ENCODE data around the gene ABCB10. TPM values are rescaled to one million over a fixed set of nuclear protein-coding genes. Genes with fewer than 3 reads are reported as not detected.

The ABCB10 gene
- total and polyA plus RNA-seq, 10 donors: 6.9 to 21.9 (median 15.7) TPM

DNA sequence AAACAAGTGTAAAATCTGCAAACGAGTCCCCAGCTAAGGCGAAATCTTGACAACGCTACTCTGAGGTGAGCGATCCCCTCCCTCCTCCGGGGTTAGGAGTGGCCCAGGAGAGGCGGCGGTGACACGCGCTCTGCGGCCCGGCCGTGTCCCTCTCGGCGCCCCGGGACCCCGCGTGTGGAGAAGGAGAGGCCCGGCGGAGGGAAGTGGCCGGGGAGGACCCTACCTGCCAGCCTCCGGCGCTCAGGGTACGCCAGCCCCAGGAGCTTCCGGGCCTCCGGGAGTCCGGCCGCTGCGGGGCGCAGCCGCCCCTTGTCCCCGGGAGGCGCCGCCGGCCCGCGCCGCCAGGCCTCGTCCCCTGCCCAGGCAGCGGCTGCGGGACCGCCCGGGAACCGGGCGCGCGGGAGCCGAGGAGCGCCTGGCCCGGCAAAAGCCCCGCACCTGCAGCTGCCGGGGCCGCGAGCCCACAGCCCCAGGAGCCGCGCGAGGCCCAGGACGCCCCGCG, 543 bp downstream of the ABCB10 start:
- Histone ChIP-seq H3K4me3 (peak overlapping the region; percentile 60 to 99 (median 94)), H3K27ac (peak overlapping the region; percentile 80 to 94 (median 90)), H3K9me3 (no peaks in the 10 kb centered on the region), H3K27me3 (replicated peaks in 1 of 7) (no peaks in the 10 kb centered on the region), H3K4me1 (peaks cover 9 to 63% (median 51%) of the 10 kb centered on the region in 6 donors), H3K36me3 (no peaks in the 10 kb centered on the region)
- intact Hi-C loops (cut with DNase I; ENCODE audit: low total_unique reads): loop anchor here (5.0 kb wide), 1 partner anchor 69 kb away; the partner anchor contains the start of genes TAF5L and URB2
- DNase-seq: peak; percentile 91
- WGBS, 5 donors: 0 to 3% (median 0%) methylated on average over 16 to 59 of the region's 59 CpGs
- TF ChIP-seq CTCF (IDR thresholded peaks at IDR 0.05 in 8 of 11, conservative IDR thresholded peaks at IDR 0.05 in 3 of 11): no peak
- TF ChIP-seq POLR2A (IDR thresholded peaks at IDR 0.05): no peak
- peak in 1 of 3 donors; percentile 29 for TF ChIP-seq POLR2AphosphoS5 (IDR thresholded peaks at IDR 0.05)

DNA sequence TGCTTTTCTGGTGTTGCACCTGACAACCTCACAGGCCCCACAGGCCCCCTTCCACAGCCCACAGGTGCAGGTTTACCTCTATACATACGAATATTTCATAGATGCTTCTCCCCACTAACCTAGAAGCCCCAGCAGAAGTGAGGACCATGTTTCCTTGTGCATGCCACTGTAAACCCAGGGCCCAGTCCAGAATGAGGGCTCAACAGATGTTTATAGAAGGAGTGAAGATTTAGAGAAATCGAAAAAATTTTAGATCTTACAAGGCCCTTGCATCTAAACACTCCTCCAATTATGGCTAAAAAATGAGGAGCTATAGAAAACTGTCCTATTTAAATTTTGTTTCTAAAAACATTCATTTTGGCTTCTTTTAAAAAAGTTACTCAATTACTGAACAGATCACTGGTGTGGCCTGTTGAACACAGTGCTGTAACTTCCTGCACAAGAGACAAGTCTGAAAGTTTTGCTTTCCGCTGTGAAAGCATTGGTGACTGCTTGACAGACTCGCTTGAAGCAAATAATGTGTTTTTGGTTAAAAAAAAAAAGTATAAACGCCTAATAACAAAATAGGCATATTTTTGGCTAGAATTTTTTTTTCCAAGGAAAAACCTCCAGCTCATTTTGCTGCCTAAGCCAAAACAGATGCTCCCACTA, 1.2 kb downstream of the ABCB10 start:
- no peak for DNase-seq
- WGBS, 5 donors: 27 to 32% (median 28%) methylated on average over 5 of the region's 5 CpGs
- Histone ChIP-seq H3K27ac (peak overlapping the region; percentile 80 to 94 (median 90)), H3K4me1 (peaks cover 9 to 69% (median 56%) of the 10 kb centered on the region in 6 donors), H3K4me3 (peak overlapping the region; percentile 60 to 99 (median 94)), H3K9me3 (no peaks in the 10 kb centered on the region), H3K36me3 (no peaks in the 10 kb centered on the region), H3K27me3 (replicated peaks in 1 of 7) (no peaks in the 10 kb centered on the region)
- intact Hi-C loops (cut with DNase I; ENCODE audit: low total_unique reads): loop anchor here (5.0 kb wide), 1 partner anchor 70 kb away; the partner anchor contains the start of genes TAF5L and URB2
- TF ChIP-seq POLR2A (IDR thresholded peaks at IDR 0.05) (no peak), CTCF (IDR thresholded peaks at IDR 0.05 in 8 of 11, conservative IDR thresholded peaks at IDR 0.05 in 3 of 11) (no peak), POLR2AphosphoS5 (IDR thresholded peaks at IDR 0.05) (no peak)

DNA sequence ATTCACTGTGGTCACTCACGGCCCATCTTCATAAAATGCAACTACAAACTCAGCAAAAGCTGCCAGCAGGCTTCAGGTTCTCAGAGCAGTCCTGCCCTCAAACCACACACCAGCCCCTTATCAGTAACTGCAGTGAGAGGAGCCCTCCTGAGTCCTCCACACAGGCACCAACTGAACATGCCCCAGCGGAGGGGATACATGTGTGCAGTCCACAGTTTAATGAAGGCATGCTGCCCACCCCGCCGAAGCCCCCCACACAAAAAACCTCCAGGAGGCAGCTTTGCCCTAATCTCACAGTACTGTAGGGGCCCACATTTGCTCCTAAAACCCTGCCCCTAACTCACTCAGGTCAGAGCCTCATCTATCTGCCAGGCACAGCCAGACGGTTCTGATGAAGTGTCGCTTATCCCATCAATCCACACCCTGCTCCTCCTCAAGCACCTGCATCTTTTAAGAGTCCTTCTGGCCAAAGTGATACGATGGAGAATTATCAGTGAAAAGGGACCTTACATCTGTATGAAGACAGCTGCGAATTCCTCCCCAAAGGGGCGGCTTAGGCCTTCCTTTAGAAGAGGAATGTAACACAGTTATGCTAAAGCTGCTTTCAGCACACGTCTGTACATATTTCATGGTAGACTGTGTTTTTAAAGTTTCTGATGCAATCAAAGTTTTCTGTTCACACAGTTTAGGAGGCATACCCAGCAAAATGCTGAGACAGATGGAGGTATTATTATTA, 3.5 kb downstream of the ABCB10 start:
- intact Hi-C loops (cut with DNase I; ENCODE audit: low total_unique reads): loop anchor here (5.0 kb wide), 1 partner anchor 72 kb away; the partner anchor contains the start of genes TAF5L and URB2
- no peak for TF ChIP-seq CTCF (IDR thresholded peaks at IDR 0.05 in 8 of 11, conservative IDR thresholded peaks at IDR 0.05 in 3 of 11)
- H3K4me3 ChIP-seq: no peak overlapping the region
- H3K27ac ChIP-seq: no peak overlapping the region
- DNase-seq: no peak
- no peaks in the 10 kb centered on the region for H3K27me3 ChIP-seq (replicated peaks in 1 of 7)
- peaks cover 9 to 81% (median 64%) of the 10 kb centered on the region in 6 donors for H3K4me1 ChIP-seq
- H3K36me3 ChIP-seq: no peaks in the 10 kb centered on the region
- H3K9me3 ChIP-seq: no peaks in the 10 kb centered on the region
- WGBS, 5 donors: 71 to 83% (median 79%) methylated on average over 10 of the region's 10 CpGs
